GM18507 (cell line): ENCODE measurements around the gene ARHGAP15.

Experiments
- DNase-seq: peaks from one replicate; pipeline ENCODE4 v3.0.0; 2011; ENCODE audit warnings: low read depth; ENCODE audit not compliant: insufficient read length; ENCODE audit errors: extremely low spot score
- FAIRE-seq: peaks from 2 replicates; lab custom pipeline; 2011; peaks lifted over from hg19 to GRCh38; lab: Jason Lieb, UNC

Gene ARHGAP15

DNA sequence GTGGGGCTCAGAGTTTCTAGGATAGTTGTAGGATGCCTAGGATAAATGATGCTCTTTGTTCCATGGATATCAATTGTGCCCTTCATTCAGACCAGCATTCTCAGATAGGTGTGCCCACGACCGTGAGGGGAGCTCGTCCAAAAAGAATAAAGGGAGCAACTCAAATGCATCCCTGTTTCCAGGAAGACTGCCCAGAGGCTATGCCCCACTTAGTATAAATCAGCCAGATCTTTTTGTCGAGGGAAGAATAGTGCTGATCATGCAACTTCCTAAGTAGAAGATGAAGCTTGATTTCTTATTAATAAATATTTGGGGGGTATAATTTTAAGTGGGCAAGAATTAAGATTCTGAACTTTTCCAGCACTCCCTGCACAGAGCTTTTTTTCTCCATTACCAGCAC, 450.2 kb downstream of the ARHGAP15 start:
- FAIRE-seq (peak; percentile 31), DNase-seq (no peak)

DNA sequence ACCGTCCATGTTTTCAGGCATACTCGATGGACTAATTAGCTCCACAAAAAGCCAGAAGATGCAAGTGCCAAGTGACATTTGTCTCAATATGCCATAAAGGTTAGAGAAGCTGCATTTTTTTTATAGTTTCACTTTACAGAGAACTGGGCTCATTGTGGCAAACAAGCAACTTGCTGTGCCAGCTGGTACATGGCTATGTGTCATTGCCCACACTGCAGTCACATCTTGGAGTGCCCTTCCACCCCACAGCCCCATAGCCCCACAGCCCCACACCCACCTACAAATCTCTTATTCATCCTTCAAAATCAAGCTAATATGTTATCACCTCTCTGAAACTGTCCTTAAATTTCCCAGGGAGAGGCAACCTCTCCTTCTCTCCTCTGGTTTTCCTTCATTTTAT, 451.9 kb downstream of the ARHGAP15 start:
- FAIRE-seq = no peak
- no peak for DNase-seq

DNA sequence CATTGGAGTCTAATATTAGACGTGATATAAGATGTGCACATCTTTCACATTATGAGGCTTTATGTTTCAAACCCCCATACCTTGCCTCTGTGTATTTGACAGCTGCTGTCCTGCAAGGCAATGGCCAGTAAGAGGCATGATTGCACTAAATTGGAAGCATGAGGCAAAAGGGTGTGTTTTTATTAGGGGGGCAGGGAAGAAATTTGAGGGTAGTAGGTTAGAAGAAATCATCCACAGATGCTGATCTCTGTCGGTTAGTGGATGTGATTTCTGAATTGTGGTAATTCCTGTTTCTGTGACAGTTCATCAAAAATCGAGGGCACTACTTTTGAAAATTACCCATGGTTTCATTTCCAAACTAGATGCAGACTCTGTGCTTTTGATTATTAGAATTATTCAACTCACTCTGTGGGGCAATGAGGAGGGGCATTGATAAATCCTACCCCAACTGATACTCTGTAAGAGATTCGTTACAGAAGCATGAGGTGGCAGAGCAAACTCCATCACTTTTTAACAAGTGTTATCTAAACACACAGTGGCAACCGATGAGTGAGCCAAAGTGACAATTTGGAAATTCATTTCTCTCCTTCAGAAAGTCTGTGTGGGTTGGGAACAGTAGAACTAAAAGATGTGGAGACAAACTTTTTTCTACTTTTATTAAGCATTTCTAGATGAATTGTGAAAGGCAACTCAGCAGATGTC, 453.0 kb downstream of the ARHGAP15 start:
- DNase-seq (no peak), FAIRE-seq (no peak)

DNA sequence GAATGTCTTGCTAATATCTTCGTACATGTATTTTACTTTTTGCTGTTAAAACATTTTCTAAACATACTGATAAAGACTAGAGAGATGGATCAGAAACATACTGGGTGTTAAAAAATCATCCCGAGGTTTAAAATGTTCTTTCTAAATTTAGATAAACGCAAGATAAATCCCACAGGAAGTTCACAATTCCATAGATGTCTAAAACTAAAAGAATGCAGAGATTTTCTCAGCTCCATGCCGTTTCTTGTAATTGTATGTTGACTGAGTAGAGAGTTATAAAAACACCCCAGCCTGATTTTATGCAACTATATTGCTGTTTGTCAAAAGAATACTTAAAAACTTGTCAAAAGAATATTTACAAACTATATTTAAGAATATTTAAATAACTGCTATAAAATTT, 455.7 kb downstream of the ARHGAP15 start:
- DNase-seq = no peak
- FAIRE-seq = no peak

DNA sequence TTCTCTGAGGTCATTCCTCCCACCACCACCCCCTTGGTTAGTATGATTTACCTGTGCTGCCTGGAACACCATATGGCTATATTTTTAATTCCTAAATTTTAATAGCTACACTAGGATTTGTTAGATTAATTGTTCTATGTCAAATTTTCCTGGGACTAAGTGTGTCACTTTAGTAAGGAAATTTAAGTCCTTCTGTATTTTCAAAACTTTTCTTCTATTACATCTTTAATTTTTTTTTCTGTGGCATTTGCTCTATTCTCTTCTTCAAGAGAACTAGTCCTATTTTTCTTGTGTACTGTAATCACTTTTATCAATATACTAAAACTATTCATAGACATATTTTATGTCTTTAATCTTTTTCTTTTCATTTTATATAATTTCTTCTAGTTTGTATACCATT, 456.9 kb downstream of the ARHGAP15 start:
- FAIRE-seq (no peak), DNase-seq (no peak)

DNA sequence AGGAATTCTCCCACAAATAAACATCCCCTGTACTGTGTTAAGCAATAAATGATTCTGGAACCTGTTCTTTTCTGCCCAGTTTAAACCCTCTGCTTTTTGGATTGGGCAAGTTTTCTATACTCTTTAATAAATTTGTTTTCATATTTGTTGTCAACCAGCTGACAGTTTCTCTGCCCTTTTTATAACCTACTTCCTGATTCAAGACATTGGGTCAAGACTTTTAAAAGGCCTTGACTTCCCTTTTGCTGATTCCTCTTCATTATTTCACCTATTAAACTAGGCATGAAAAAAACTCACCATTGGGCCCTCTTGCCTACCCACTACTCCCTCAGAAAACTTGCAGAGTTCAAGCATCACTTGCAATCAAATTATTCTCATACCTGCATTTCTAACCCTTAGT, 459.5 kb downstream of the ARHGAP15 start:
- DNase-seq = no peak
- FAIRE-seq = no peak

DNA sequence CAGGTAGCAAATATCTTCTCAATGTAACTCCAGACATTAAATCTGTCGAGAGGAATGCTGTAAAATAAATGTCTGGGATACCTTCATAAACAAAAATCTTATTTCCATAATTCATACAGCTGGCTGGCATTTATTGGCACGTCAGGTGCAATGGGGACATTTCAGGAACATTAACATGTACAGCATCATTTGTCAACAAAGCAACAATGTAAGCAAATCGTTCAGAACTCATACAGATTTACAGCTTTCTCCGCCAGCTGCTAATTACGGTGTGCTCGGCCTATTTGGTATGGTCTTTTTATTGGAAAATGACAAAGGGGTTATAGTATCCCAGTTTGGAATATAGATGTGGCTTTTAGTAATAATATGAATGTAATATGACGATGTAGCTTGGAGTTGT, 464.9 kb downstream of the ARHGAP15 start:
- DNase-seq (no peak), FAIRE-seq (no peak)

DNA sequence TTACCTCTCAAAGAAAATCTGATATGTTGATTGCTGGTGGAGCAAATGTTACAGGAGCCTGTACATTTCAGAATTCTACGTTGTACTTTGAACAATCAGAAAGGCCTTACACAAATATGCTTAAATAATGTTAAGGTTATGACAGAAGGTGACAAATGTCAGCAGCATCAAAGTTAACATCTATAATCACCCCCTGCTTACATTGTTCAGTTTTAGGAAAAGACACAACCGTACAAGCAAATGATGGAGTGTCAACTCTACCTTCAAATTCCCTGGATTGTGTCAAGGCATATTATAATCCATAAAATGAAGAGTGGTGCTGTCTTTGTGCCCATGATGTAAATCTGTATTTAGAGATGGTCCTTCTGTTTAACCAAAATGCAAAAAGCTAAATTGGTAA, 465.5 kb downstream of the ARHGAP15 start:
- DNase-seq (no peak), FAIRE-seq (no peak)

DNA sequence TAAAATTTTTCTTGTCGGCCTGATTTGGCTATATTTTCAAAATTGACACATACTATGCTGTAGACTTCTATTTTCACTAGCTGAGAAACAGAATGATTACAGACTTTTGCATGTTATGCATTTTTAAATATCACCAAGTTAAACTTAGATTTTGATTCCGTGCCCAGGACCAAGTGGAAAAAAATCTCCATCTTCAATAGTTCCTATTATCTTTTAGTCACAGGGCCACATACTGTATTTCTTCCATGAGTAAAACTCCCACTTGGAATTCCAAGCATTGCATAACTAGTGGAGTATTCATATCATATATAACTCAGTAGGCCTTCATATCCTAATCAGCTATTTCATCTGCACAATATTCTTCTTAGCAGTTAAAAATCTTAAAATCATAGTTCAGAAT, 470.9 kb downstream of the ARHGAP15 start:
- DNase-seq (no peak), FAIRE-seq (no peak)

DNA sequence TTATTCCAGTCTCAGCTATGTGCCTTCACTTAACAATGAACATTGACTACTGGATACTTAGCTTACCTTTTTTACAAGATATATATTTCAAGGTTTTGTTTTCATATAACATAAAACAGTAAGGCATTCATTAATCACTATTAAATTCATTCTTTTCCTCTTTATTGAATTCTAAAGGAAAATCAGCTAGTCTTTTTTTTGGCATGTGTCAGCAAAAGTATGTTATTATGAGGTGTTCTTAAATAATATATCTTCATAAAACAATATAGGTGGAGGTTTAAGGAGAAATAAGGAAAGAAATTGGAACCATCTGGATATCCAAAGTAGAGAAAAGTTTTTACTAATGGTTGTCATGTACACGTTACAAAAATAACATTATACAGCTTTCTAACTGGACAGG, 472.6 kb downstream of the ARHGAP15 start:
- FAIRE-seq = no peak

DNA sequence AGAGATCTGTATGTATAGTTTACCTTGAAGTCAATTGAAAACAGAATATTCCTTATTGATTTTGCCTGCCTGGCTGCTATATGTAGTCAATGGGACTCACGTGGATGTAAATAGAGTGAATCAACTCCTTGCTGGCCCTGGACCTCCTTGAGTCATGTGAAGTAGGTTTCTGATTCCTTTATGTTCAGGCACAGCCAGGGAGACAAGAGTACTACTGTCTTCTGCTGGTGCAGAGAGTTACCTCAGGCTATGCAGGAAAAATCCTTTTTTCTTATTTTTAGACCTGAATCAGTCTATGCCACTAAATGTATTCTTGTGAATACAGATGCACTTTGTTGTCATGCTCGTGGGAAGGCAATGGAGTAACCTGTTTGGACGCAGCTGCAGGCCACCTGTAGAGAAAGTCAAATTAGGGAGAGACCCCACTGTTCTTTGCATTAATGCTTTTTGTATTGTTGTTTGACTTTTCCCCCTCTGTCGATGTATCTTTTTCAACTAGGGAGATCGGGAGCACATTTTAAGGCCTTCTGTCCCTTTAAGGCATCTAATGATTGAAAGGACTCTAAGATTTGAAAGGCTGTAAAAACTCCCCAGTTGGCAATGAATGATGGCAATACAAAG, 473.9 kb downstream of the ARHGAP15 start:
- FAIRE-seq = no peak
- no peak for DNase-seq

More for the DNA sequence above, 472.6 kb downstream of the ARHGAP15 start:
- DNase-seq = no peak

DNA sequence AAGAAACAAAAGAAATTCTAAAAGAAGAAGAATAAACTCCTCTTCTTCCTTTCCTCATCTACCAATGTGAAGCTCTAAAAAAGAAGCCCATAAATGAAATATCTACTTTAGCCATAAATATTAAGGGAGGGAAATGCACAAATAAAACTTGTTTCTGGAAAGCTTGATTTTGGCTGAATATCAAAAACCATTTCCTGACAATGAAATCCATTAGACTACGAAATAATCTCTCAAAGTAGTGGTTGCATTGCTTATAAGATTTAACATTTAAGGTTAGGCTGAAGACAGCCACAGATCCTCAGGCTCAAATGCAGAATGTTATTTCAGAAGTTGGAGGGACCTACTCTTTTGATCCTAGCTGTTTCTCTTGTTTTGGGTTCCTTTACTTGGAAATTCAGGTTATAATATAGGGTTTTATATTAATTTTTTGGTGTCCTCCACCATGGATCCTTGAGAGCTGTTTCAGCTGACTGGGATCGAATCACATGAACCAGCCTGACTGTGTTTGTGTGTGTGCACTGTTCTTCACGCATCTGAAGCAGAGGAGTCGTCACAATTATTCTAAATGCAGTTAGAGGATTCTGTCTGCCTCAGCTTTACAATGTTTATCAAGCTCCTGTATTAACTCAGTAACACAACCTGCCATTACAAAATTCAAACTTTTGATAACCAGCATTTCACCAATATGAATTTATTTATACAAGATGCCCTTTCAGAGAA, 474.8 kb downstream of the ARHGAP15 start:
- DNase-seq (no peak), FAIRE-seq (no peak)

DNA sequence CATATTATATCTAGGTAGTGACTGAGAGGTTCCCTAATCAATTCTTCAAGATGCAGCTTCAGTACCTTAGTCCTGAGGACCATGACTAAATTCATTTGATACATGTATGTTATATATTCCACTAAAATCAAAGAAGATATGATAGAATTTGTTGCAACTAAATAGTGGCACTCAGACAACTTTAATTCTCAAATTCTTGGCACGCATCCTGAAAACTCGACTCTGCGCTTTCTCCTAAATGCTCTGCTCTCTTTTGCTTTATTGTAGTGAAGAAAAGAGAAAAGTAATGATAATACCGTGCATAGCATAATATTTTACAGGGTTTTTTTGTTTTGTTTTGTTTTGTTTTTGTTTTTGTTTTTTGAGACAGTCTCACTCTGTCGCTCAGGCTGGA, 475.3 kb downstream of the ARHGAP15 start:
- FAIRE-seq = no peak
- no peak for DNase-seq

DNA sequence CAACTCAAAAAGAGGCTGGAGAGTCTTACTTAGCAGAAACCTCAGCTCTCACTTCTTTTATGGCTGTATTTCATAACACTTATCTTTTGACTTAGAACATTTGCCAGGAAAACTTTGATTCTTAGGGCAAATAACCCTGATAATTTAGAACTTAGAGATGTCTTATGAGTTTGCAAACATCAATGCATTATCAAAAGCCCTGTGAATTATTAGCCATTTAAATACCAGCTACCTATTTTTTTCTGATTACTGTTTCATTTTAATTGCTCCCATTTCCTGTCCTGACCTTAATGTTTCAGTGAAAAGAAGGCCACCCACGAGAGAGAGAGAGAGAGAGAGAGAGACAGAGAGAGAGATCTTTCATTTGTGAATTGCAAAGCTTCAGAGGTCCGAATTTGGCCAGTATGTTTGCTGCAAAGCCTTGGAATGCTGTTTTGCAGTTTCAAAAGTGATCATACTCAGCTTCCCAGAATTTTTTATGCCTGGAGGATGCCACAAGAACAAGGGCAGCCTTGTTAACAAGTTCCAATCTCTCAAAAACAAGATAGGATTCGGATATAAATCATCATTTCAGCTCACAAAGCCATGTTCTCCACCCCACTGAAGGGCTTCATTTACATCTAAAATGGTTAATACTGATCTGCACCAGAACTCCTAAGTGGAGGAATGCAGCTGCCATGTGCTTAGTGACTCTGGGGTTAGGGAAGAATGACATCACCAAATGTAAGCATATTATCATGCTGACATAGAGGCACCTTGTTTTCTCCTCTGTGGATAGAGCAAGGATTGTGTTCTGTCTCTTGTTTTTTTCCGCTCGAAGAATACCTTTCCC, 478.2 kb downstream of the ARHGAP15 start:
- DNase-seq = no peak
- no peak for FAIRE-seq

DNA sequence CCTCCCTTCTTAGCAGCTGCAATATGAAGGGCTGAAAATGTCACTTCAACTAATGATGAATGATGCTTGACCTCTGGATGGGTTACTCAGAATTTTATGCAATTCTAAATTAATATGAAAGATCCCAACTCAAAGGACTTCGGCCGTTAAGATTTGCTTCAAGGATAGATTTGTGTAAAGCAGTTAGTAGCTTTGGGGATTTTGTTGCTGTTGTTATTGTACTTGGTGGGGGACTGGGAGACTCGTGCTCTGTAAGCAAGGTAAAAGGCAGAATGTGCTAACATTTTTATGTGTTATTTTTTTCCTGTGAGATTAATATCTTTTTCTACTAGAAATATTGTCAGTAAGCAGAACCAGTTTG, 478.8 kb downstream of the ARHGAP15 start:
- DNase-seq = no peak

DNA sequence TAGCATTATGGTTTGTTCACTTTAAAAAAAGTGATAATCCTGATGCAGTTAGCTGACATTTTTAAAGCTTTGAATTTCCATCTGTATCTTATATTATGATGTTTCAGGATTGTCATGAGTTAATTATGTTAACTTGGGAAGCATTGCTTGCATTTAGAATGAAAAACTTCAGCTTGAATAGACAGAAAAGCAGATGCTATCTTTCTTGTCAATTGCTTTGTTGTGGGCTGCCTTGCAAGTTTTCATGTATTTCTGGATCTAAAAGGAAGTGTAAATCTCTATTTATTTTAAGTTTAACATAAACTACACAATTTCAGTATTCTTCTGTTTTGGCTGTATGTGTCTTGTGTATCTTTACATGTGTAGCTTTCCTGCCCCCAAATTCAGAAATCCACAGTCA, 479.5 kb downstream of the ARHGAP15 start:
- FAIRE-seq = no peak
- no peak for DNase-seq

More for the DNA sequence above, 478.8 kb downstream of the ARHGAP15 start:
- FAIRE-seq = no peak

DNA sequence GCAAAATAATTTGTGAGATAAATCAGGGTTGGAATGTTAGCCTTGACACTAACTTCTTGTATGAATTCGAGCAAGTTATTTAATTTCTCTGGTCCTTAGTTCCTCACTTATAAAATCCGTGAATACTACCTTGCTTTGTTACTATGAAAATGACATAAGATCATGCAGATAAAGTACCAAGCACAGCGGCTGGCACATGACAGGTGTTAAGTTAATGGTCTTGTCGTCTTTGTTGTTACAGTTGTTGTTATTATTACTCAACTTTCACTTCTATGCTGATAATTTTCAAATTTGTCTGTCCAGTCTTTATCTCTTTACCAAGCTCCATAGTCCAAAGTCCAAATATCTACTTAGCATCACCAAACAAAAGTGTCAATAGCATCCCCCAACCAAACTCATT, 482.1 kb downstream of the ARHGAP15 start:
- no peak for FAIRE-seq

DNA sequence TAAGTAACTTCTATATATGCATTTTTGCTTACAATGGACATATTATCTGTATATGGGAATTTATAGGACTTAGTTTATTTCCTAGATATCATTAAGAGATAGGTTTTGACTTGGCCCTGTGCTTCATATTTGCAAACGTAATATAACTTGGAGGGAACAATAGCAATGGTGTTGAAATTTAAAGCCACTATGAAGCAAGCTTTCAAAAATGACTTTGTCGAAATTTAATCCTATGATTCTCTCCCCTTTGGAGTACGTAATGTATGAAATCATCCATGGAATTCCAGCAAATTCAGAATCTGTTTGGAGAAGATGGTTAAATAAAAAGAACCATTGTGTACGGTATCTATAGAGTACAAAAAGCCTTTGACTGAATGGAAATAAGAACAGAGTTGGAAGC, 486.3 kb downstream of the ARHGAP15 start:
- FAIRE-seq = no peak

More for the DNA sequence above, 482.1 kb downstream of the ARHGAP15 start:
- no peak for DNase-seq

DNA sequence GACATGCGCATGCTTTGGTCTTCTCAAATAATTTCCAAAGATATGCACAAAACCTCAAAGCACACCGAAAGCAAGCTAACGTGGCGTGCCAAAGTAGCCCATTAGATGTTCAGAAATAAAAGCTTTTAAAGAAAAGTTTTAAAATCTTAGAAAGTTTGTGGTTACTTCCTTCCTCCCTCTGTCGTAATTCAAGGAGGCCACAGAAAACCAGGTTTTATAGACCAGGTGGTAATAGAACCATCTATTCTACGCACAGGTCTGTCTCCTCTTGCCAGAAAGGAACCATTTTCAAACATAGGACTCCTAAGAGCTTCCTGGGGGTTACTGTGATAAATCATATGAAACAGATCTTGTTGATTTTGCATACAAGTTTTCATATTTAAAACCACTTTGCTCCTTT, 487.2 kb downstream of the ARHGAP15 start:
- DNase-seq = no peak
- no peak for FAIRE-seq

More for the DNA sequence above, 486.3 kb downstream of the ARHGAP15 start:
- no peak for DNase-seq

DNA sequence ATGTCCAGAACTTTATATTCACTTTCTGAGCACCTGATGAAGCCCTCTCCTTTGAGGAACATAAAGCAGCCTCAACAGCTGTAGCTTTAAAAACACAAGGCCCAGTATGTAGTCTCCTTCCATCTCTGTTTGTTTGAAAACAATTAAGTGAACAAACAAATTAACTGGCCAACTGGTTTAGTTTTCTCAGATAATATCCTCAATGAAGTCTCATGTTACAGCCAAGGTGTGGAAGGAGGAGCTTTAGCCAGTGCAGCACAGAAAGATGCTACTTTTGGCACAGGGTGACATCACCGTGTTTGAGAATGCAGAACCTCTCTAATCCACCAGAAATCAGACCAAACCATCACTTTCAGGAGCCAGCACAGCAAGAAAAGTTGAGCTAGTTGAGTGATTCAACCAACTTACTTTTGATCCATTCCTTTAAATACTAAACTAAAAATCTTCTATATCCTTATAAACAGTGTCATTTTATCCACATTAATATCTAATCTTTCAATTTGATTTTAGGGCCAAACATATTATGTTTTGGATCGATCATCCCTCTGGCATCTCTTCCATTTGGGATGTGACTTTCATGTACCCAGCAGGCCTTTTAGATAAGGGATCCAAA, 488.7 kb downstream of the ARHGAP15 start:
- DNase-seq (no peak), FAIRE-seq (no peak)
